K562 (cell line): Measurements from ENCODE around the gene SLC16A2. TPM values are rescaled to one million over a fixed set of nuclear protein-coding genes. Genes with fewer than 3 reads are reported as not detected.

Experiments
- FOXK1 ChIP-seq: sonication (generic); formaldehyde crosslinking; IDR thresholded peaks from 2 replicates; pipeline ENCODE4 v1.8.0; 2022; ENCODE audit warnings: missing genetic modification reagents, mild to moderate bottlenecking, borderline replicate concordance
- PHB2 ChIP-seq: fragments of 450-650 bp; IDR thresholded peaks from 2 replicates; pipeline ENCODE4 v1.6.1; 2017; ENCODE audit warnings: low read depth
- TEAD1 ChIP-seq, 2 experiments: fragments of 450-650 bp in 1 of 2; sonication (generic) in 1 of 2; formaldehyde crosslinking; IDR thresholded peaks; 2 replicates each; pipeline versions ENCODE4 v1.4.0 to v1.8.0; 2020 to 2022; ENCODE audit warnings: mild to moderate bottlenecking in 2 of 2, missing genetic modification reagents in 1 of 2
- ZNF3 ChIP-seq: fragments of 250-450 bp; sonication (Bioruptor Pico); IDR thresholded peaks from 2 replicates; pipeline ENCODE4 v1.5.0; 2021; ENCODE audit warnings: mild to moderate bottlenecking, moderate library complexity
- polyA plus RNA-seq, 8 experiments: library from polyadenylated mRNA; depleted of rRNA in 4 of 8; stranded (reverse) in 5 of 8; unstranded in 3 of 8; fragments of >200 nt; fragmentation: Nextera tagmentation in 2 of 8; fragmentation: Illumina TruSeq in 1 of 8; extraction: Ambion mirVana in 2 of 8; extraction: Trizol in 1 of 8; gene quantifications; 2 replicates each; pipeline versions ENCODE4 v1.2.1 to v1.2.3, GENCODE V29; 2011 to 2014; ENCODE audit warnings: inconsistent platforms in 1 of 8, missing spikeins in 1 of 8
- total RNA-seq, 7 experiments: library from RNA; depleted of rRNA in 6 of 7; stranded (reverse); fragments of >200 nt in 6 of 7; fragmentation: Illumina TruSeq in 2 of 7; extraction: Trizol in 2 of 7; gene quantifications; 2 replicates each; pipeline versions ENCODE4 v1.2.1 to v1.2.3, GENCODE V29; 2011 to 2021; ENCODE audit warnings: low replicate concordance in 1 of 7
- TF ChIP-seq, protein P1 (sequence below): fragments of 200-600 bp; sonication (generic); IDR thresholded peaks from one replicate; pipeline ENCODE4 v1.6.1; 2012; ENCODE audit warnings: mild to moderate bottlenecking, low read depth, low read length, inconsistent platforms
- TF ChIP-seq, protein P2 (sequence below), 2 experiments: IDR thresholded peaks; 2 replicates each; pipeline ENCODE4 v1.6.1; 2011; ENCODE audit warnings: borderline replicate concordance in 1 of 2, control low read depth in 1 of 2, low read depth in 1 of 2, low read length in 1 of 2, mild to moderate bottlenecking in 1 of 2, mixed read lengths in 1 of 2, moderate library complexity in 1 of 2; ENCODE audit not compliant: insufficient read depth in 1 of 2, insufficient read length in 1 of 2, poor library complexity in 1 of 2, severe bottlenecking in 1 of 2; ENCODE audit errors: extremely low read depth in 1 of 2
- TF ChIP-seq, protein P3 (sequence below): fragments of 450-650 bp; conservative IDR thresholded peaks from 2 replicates; pipeline ENCODE4 v1.6.1; 2016; ENCODE audit warnings: missing genetic modification characterization, low read depth, mild to moderate bottlenecking, missing compliant biosample characterization, moderate library complexity
- TF ChIP-seq, protein P4 (sequence below): sonication (generic); formaldehyde crosslinking; IDR thresholded peaks from 2 replicates; pipeline ENCODE4 v1.8.1; 2022; ENCODE audit warnings: missing genetic modification reagents
- TF ChIP-seq, protein P5 (sequence below): fragments of 450-650 bp; formaldehyde crosslinking; IDR thresholded peaks from 2 replicates; pipeline ENCODE4 v1.4.0; 2020; ENCODE audit warnings: mild to moderate bottlenecking, moderate library complexity

The SLC16A2 gene
- total and polyA plus RNA-seq, 9 of the 15 experiments (the other 6 are each of a cell fraction or from before 2014, with no cell fraction given): 0.07 TPM; not detected in 8

DNA sequence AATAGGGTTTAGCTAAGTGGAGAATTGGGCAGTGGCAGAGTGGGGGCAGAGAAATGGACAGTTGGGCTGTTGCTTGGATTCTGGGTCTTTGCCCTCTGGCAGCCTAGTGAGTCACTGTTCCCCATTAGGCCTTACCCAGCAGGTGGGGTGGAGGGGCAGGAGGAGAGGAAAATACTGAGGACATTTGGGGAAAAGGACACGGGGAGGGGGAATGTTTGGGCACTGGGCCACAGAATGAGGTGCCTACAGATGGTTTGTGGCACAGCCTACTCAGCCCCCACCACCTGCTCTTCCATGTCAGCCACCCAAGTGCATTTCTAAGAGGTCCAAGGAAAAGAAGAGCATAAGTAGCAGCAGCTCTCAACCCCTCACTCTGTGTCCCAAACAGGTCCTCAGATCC is 13.0 kb downstream of the SLC16A2 start (continued):
- TF ChIP-seq, protein P1, sequence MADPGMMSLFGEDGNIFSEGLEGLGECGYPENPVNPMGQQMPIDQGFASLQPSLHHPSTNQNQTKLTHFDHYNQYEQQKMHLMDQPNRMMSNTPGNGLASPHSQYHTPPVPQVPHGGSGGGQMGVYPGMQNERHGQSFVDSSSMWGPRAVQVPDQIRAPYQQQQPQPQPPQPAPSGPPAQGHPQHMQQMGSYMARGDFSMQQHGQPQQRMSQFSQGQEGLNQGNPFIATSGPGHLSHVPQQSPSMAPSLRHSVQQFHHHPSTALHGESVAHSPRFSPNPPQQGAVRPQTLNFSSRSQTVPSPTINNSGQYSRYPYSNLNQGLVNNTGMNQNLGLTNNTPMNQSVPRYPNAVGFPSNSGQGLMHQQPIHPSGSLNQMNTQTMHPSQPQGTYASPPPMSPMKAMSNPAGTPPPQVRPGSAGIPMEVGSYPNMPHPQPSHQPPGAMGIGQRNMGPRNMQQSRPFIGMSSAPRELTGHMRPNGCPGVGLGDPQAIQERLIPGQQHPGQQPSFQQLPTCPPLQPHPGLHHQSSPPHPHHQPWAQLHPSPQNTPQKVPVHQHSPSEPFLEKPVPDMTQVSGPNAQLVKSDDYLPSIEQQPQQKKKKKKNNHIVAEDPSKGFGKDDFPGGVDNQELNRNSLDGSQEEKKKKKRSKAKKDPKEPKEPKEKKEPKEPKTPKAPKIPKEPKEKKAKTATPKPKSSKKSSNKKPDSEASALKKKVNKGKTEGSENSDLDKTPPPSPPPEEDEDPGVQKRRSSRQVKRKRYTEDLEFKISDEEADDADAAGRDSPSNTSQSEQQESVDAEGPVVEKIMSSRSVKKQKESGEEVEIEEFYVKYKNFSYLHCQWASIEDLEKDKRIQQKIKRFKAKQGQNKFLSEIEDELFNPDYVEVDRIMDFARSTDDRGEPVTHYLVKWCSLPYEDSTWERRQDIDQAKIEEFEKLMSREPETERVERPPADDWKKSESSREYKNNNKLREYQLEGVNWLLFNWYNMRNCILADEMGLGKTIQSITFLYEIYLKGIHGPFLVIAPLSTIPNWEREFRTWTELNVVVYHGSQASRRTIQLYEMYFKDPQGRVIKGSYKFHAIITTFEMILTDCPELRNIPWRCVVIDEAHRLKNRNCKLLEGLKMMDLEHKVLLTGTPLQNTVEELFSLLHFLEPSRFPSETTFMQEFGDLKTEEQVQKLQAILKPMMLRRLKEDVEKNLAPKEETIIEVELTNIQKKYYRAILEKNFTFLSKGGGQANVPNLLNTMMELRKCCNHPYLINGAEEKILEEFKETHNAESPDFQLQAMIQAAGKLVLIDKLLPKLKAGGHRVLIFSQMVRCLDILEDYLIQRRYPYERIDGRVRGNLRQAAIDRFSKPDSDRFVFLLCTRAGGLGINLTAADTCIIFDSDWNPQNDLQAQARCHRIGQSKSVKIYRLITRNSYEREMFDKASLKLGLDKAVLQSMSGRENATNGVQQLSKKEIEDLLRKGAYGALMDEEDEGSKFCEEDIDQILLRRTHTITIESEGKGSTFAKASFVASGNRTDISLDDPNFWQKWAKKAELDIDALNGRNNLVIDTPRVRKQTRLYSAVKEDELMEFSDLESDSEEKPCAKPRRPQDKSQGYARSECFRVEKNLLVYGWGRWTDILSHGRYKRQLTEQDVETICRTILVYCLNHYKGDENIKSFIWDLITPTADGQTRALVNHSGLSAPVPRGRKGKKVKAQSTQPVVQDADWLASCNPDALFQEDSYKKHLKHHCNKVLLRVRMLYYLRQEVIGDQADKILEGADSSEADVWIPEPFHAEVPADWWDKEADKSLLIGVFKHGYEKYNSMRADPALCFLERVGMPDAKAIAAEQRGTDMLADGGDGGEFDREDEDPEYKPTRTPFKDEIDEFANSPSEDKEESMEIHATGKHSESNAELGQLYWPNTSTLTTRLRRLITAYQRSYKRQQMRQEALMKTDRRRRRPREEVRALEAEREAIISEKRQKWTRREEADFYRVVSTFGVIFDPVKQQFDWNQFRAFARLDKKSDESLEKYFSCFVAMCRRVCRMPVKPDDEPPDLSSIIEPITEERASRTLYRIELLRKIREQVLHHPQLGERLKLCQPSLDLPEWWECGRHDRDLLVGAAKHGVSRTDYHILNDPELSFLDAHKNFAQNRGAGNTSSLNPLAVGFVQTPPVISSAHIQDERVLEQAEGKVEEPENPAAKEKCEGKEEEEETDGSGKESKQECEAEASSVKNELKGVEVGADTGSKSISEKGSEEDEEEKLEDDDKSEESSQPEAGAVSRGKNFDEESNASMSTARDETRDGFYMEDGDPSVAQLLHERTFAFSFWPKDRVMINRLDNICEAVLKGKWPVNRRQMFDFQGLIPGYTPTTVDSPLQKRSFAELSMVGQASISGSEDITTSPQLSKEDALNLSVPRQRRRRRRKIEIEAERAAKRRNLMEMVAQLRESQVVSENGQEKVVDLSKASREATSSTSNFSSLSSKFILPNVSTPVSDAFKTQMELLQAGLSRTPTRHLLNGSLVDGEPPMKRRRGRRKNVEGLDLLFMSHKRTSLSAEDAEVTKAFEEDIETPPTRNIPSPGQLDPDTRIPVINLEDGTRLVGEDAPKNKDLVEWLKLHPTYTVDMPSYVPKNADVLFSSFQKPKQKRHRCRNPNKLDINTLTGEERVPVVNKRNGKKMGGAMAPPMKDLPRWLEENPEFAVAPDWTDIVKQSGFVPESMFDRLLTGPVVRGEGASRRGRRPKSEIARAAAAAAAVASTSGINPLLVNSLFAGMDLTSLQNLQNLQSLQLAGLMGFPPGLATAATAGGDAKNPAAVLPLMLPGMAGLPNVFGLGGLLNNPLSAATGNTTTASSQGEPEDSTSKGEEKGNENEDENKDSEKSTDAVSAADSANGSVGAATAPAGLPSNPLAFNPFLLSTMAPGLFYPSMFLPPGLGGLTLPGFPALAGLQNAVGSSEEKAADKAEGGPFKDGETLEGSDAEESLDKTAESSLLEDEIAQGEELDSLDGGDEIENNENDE: no peak
- TF ChIP-seq FOXK1 (no peak), TEAD1 (CRISPR knock-in tag; IDR thresholded peaks at IDR 0.05) (no peak), ZNF3 (CRISPR knock-in tag) (no peak), PHB2 (no peak)
- TF ChIP-seq, protein P2, sequence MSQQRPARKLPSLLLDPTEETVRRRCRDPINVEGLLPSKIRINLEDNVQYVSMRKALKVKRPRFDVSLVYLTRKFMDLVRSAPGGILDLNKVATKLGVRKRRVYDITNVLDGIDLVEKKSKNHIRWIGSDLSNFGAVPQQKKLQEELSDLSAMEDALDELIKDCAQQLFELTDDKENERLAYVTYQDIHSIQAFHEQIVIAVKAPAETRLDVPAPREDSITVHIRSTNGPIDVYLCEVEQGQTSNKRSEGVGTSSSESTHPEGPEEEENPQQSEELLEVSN (IDR thresholded peaks at IDR 0.05; ENCODE audit: borderline replicate concordance in 1 of 2, extremely low read depth in 1 of 2, insufficient read depth in 1 of 2, insufficient read length in 1 of 2, low read depth in 1 of 2, low read length in 1 of 2, poor library complexity in 1 of 2, severe bottlenecking in 1 of 2): no peak
- TF ChIP-seq, protein P3, sequence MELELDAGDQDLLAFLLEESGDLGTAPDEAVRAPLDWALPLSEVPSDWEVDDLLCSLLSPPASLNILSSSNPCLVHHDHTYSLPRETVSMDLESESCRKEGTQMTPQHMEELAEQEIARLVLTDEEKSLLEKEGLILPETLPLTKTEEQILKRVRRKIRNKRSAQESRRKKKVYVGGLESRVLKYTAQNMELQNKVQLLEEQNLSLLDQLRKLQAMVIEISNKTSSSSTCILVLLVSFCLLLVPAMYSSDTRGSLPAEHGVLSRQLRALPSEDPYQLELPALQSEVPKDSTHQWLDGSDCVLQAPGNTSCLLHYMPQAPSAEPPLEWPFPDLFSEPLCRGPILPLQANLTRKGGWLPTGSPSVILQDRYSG (tag): no peak
- TF ChIP-seq, protein P4, sequence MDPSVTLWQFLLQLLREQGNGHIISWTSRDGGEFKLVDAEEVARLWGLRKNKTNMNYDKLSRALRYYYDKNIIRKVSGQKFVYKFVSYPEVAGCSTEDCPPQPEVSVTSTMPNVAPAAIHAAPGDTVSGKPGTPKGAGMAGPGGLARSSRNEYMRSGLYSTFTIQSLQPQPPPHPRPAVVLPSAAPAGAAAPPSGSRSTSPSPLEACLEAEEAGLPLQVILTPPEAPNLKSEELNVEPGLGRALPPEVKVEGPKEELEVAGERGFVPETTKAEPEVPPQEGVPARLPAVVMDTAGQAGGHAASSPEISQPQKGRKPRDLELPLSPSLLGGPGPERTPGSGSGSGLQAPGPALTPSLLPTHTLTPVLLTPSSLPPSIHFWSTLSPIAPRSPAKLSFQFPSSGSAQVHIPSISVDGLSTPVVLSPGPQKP (CRISPR knock-in tag): no peak
- TF ChIP-seq, protein P5, sequence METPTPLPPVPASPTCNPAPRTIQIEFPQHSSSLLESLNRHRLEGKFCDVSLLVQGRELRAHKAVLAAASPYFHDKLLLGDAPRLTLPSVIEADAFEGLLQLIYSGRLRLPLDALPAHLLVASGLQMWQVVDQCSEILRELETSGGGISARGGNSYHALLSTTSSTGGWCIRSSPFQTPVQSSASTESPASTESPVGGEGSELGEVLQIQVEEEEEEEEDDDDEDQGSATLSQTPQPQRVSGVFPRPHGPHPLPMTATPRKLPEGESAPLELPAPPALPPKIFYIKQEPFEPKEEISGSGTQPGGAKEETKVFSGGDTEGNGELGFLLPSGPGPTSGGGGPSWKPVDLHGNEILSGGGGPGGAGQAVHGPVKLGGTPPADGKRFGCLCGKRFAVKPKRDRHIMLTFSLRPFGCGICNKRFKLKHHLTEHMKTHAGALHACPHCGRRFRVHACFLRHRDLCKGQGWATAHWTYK (CRISPR knock-in tag): no peak
